ENCODE results near the gene RS1.

Gene RS1

DNA sequence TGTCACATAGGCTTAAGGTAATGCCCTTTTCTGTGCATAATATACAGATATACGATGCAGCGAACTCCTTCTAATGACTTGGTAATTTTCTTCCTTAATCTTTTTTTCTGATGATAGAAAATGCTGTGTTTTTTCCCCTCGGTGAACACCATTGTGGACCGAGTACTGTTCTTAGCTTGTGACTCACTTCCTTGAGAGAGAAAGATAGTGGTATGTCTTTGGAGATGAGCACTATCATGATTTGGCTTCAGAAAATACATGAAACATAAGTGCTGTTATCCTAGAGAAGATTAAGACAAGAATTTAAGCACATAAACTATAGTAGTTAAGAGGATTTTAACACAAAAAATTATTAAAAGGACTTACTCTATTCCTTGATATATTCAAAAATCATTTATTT is 63.9 kb downstream of the RS1 start:
- no peak for DNase-seq (ENCODE audit: low read depth in 1 of 2, low spot score in 1 of 2)

DNA sequence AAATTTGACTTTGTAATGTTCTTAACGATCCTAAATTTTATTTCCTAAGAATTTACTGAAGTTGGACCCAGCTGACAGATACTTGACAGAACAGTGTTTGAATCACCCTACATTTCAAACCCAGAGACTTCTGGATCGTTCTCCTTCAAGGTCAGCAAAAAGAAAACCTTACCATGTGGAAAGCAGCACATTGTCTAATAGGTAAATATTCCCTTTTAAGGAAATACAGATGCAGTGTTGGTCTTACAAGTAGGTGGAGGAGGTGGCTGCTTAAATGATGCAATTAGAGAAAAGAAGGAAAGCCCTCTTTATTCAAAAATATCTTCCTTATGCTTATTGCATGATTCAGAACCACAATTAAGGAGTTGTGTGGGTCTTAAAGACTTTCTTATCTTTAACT is 73.5 kb downstream of the RS1 start:
- DNase-seq (ENCODE audit: low read depth in 1 of 2, low spot score in 1 of 2) = no peak

DNA sequence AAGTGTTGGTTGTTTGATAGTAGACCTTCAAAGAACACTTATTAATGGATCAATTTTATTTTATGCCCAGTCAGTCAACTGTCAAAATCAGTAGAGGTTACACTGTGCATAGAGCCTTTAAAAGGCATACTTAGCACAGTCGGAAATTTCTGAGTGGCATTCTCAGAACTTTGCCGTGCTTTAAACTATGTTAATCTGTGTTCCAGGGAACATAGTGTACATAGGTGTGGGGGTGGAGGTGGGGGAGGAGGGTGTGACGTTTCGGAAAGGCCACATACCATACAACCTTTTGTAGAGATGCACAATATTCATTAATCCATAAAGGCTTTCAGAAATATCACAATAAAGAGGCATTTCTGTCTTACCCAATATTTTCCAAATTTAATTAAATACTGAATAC is 75.8 kb downstream of the RS1 start:
- no peak for DNase-seq (ENCODE audit: low read depth in 1 of 2, low spot score in 1 of 2)

DNA sequence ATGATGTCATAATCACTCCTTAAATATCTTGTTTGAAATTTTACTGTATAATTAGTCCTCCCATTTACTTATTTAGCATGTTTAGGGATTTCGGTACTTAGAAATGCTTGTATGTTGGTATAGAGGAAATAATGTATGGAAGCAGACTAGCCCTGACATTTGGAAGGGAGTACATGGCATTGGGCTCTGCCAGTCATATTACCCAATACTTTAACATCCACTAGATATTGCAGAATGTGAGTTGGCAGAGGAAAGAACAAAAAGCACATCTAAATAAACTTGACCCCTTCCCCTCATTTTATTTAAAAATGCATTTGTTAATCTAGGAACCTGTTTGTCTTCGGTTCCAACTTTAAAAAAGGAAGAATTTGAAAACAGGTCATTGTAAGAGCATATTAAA is 77.8 kb downstream of the RS1 start:
- no peak for DNase-seq (ENCODE audit: low read depth in 1 of 2, low spot score in 1 of 2)

DNA sequence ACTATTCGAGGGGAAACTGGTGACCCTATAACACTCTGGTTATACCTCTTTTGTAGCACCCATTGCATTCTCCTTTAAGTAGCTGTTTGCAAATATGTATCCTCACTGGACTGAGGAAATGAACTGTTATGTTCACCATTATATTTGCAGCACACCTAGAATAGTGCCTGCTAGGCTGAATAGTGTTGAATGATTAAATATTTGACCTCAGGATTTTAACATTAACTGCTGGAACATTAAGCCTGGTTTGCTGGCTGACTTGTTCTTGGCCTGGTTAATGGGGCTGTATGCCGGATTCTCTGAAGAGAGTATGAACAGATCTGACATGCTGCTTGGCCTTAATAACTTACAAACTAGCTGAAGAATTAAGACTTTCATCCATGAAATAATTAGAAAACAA is 80.1 kb downstream of the RS1 start:
- no peak for DNase-seq (ENCODE audit: low read depth in 1 of 2, low spot score in 1 of 2)

Measured in activated CD4-positive, alpha-beta T cell treated with anti-CD3 and anti-CD28 coated beads, Interleukin-2, amount 50 U/mL, for 24 hours (primary cell).